HTERT RPE-1 (cell line): ENCODE data around the gene RAP2B.

Experiments used
- in situ Hi-C: fragments of 300-500 bp; cut with MboI; formaldehyde crosslinking; loops from 4 replicates; pipeline ENCODE4 v1.14.3; 2020; ENCODE audit warnings: low sequenced_read_pairs

Gene RAP2B

GRCh38 chr3:153159771-153160397 is 2.1 kb upstream of the RAP2B start:
- in situ Hi-C loops = no loop called here

GRCh38 chr3:153160451-153161137 is 1.4 kb upstream of the RAP2B start:
- in situ Hi-C loops = no loop called here

GRCh38 chr3:153161138-153161713 is 800 bp upstream of the RAP2B start:
- in situ Hi-C loops = no loop called here

- in situ Hi-C loops = no loop called here
Observed at GRCh38 chr3:153162513-153163392, 727 bp downstream of the RAP2B start.

- in situ Hi-C loops = no loop called here
Observed at GRCh38 chr3:153163393-153163724, 1.3 kb downstream of the RAP2B start.

- in situ Hi-C loops = no loop called here
Observed at GRCh38 chr3:153163756-153164550, 1.9 kb downstream of the RAP2B start.

- in situ Hi-C loops = no loop called here
Observed at GRCh38 chr3:153165261-153165681, 3.2 kb downstream of the RAP2B start.

- in situ Hi-C loops = no loop called here
Observed at GRCh38 chr3:153166206-153166605, 4.2 kb downstream of the RAP2B start.

- in situ Hi-C loops = no loop called here
Observed at GRCh38 chr3:153166796-153167195, 4.8 kb downstream of the RAP2B start.

GRCh38 chr3:153169793-153170383 is 7.9 kb downstream of the RAP2B start:
- in situ Hi-C loops = no loop called here

- in situ Hi-C loops = no loop called here
Observed at GRCh38 chr3:153171256-153171655, 9.2 kb downstream of the RAP2B start.

- in situ Hi-C loops = no loop called here
Observed at GRCh38 chr3:153171918-153172317, 9.9 kb downstream of the RAP2B start.

GRCh38 chr3:153172796-153173757 is 11.1 kb downstream of the RAP2B start:
- in situ Hi-C loops = no loop called here

- in situ Hi-C loops = no loop called here
Observed at GRCh38 chr3:153173758-153174516, 11.9 kb downstream of the RAP2B start.

- in situ Hi-C loops = no loop called here
Observed at GRCh38 chr3:153176197-153176596, 14.2 kb downstream of the RAP2B start.

- in situ Hi-C loops = no loop called here
Observed at GRCh38 chr3:153180860-153181372, 18.9 kb downstream of the RAP2B start.

- in situ Hi-C loops = no loop called here
Observed at GRCh38 chr3:153182501-153183293, 20.7 kb downstream of the RAP2B start.
